Hematopoietic multipotent progenitor cell treated with erythropoietin and hydrocortisone succinate and interleukin-3 and kit ligand, for 17 days (in vitro differentiated cells): ENCODE results near the gene LLPH.

Experiments used
- DNase-seq: peaks from one replicate; pipeline ENCODE4 v3.0.0-alpha.2; 2015; ENCODE audit warnings: low spot score

The LLPH gene

GRCh38 chr12:66142826-66143225 lies 12.3 kb upstream of the LLPH start:
- no peak for DNase-seq

GRCh38 chr12:66141299-66141698 lies 10.7 kb upstream of the LLPH start:
- DNase-seq: no peak

GRCh38 chr12:66140731-66141130 lies 10.2 kb upstream of the LLPH start:
- no peak for DNase-seq

- DNase-seq: no peak
Measured at GRCh38 chr12:66139328-66139727, 8.8 kb upstream of the LLPH start.

GRCh38 chr12:66137937-66138336 lies 7.4 kb upstream of the LLPH start:
- no peak for DNase-seq

GRCh38 chr12:66132408-66132807 lies 1.9 kb upstream of the LLPH start:
- no peak for DNase-seq

- DNase-seq: no peak
Measured at GRCh38 chr12:66131067-66131688, 628 bp upstream of the LLPH start.

- no peak for DNase-seq
Measured at GRCh38 chr12:66129934-66130266, 650 bp downstream of the LLPH start.

GRCh38 chr12:66127650-66128049 lies 2.9 kb downstream of the LLPH start:
- DNase-seq: no peak

- DNase-seq: no peak
Measured at GRCh38 chr12:66120477-66120876, 10.1 kb downstream of the LLPH start.

- DNase-seq: no peak
Measured at GRCh38 chr12:66119870-66120241, 10.7 kb downstream of the LLPH start.

- DNase-seq: no peak
Measured at GRCh38 chr12:66119229-66119869, 11.2 kb downstream of the LLPH start.

- DNase-seq: no peak
Measured at GRCh38 chr12:66118240-66118891, 12.2 kb downstream of the LLPH start.

GRCh38 chr12:66117242-66117641 lies 13.3 kb downstream of the LLPH start:
- DNase-seq: no peak

- DNase-seq: no peak
Measured at GRCh38 chr12:66115071-66115600, 15.4 kb downstream of the LLPH start.

GRCh38 chr12:66113471-66113870 lies 17.1 kb downstream of the LLPH start:
- DNase-seq: no peak

- no peak for DNase-seq
Measured at GRCh38 chr12:66111605-66112004, 18.9 kb downstream of the LLPH start.

GRCh38 chr12:66109056-66109455 lies 21.5 kb downstream of the LLPH start:
- no peak for DNase-seq

GRCh38 chr12:66108386-66108785 lies 22.2 kb downstream of the LLPH start:
- no peak for DNase-seq

- DNase-seq: peak; percentile 81
Measured at GRCh38 chr12:66107451-66107915, 23.1 kb downstream of the LLPH start.

GRCh38 chr12:66103016-66103913 lies 27.3 kb downstream of the LLPH start:
- DNase-seq: no peak

- no peak for DNase-seq
Measured at GRCh38 chr12:66092559-66093269, 37.8 kb downstream of the LLPH start.
